SU-DHL-6 (cell line): Measurements from ENCODE around the gene ADARB2.

Experiments
- EZH2phosphoT487 ChIP-seq: fragments of 200-600 bp; sonication (generic), shearing (Covaris generic); conservative IDR thresholded peaks from 2 replicates; pipeline ENCODE4 v1.6.1; 2018; ENCODE audit warnings: mild to moderate bottlenecking, antibody characterized with exemption, low read length, moderate library complexity, mixed read lengths
- TF ChIP-seq, protein P1 (sequence below): fragments of 200-600 bp; sonication (generic); IDR thresholded peaks from one replicate; pipeline ENCODE4 v1.5.1; 2017; ENCODE audit warnings: antibody characterized with exemption, mild to moderate bottlenecking, low read length, moderate library complexity; ENCODE audit not compliant: insufficient read depth, poor library complexity, severe bottlenecking

GRCh38 chr10:1597370-1598146, 139.8 kb downstream of the ADARB2 start:
- TF ChIP-seq, protein P1, sequence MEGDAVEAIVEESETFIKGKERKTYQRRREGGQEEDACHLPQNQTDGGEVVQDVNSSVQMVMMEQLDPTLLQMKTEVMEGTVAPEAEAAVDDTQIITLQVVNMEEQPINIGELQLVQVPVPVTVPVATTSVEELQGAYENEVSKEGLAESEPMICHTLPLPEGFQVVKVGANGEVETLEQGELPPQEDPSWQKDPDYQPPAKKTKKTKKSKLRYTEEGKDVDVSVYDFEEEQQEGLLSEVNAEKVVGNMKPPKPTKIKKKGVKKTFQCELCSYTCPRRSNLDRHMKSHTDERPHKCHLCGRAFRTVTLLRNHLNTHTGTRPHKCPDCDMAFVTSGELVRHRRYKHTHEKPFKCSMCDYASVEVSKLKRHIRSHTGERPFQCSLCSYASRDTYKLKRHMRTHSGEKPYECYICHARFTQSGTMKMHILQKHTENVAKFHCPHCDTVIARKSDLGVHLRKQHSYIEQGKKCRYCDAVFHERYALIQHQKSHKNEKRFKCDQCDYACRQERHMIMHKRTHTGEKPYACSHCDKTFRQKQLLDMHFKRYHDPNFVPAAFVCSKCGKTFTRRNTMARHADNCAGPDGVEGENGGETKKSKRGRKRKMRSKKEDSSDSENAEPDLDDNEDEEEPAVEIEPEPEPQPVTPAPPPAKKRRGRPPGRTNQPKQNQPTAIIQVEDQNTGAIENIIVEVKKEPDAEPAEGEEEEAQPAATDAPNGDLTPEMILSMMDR, result no peak
- TF ChIP-seq EZH2phosphoT487, result no peak
